GM18868 (cell line): Measurements from ENCODE around the gene C11orf21.

Experiments
- ATAC-seq: cut with Tn5 transposase; IDR thresholded peaks from one replicate; pipeline ENCODE4 v1.9.1; 2021; ENCODE audit warnings: mild to moderate bottlenecking, moderate library complexity; ENCODE audit not compliant: unreplicated experiment

The C11orf21 gene

DNA sequence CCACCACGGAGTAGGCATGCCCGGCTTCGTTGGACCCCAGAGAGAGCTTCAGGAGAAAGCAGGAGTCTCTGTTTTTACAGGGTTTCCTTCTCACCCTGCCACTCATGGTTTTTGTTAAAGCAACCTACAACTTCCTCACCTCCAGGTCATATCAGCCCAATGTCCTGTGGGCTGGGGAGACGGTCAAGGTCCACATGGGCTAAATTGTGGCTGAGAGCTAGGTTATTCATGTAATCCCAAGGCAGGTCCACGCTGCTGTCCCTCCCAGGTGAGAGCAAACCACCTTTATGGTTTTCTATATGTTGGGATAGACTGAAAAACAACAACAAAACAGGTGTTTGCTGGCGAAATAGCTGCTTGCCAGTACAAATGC, 19.6 kb upstream of the C11orf21 start:
- no peak for ATAC-seq

DNA sequence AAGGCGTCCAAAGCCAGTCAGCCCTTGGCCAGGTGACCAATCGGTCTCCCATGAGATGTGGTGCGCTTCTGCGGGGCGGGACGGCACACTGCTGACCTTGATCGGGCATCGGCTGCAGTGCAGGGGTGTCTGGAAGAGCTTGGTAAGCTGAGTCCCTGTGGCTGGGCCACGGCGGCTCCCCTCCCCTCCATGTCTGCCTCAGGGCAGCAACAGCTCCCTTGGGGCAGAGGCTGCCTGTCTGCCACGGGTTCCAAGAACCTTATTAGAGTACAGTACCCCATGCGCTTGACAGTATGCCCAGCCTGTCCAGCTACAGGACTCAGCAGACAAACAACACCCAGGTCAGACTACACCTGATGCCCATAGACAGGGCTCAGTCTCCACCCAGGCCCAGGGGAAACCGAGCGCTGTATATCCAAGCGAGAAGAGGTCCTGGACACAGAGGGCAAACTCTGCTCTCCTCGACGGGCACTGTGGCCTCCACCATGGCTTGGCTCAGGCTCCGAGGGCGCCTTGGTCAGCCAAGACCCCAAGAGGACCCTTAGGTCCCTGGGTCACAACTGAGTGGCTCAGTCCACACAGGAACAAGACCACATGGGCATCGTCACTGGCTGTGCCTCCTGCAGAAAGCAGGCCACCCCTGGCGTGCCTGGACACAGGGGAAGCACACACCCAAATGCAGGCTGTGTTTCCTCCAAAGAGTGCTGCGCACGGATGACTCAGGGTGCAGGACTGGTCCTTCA, 19.0 kb upstream of the C11orf21 start:
- ATAC-seq, result no peak

DNA sequence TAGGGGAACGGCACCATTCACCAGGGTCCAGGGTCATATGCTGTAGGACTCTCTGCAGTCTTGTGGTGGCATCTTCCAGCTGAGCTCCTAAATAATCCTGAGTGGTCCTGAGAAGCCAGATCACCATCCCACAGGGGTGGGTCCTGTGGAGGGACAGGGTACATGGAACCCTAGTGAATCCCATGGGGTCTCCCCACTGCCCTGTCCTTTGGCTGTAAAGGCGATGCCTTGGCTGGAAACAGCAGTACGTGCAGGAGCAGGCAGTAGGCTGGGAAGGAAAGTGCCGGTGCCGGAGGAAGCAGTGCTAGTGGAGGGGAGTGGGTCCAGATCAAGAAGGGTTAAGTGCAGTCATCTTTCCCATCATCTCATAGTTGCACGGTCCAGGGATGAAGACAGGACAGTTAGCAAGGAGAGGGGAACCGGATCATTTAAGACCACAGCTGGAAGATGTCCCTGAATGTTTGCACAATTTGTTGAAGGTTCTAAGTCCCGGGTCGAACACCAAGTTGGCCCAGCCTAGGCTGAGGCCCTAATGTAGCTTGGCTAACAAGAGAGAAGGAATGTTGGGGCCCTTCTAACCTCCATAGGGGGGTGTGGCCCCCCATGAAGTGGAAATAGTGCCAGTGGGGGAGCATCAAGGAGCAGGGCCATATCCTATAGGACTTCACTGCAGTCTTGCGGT, 18.2 kb upstream of the C11orf21 start:
- ATAC-seq, result no peak

DNA sequence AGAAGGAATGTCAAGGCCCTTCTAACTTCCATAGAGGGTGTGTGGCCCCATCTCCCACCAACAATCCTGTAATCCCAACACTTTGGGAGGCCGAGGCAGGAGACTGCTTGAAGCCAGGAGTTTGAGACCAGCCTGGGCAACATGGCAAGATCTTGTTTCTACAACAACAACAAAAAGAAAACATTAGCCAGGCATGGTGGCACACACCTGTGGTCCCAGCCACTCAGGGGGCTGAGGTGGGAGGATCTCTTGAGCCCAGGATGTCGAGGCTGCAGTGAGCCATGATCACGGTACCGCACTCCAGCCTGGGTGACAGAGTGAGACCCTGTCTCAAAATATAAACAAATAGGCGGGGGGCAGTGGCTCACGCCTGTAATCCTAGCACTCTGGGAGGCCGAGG, 17.0 kb upstream of the C11orf21 start:
- no peak for ATAC-seq

DNA sequence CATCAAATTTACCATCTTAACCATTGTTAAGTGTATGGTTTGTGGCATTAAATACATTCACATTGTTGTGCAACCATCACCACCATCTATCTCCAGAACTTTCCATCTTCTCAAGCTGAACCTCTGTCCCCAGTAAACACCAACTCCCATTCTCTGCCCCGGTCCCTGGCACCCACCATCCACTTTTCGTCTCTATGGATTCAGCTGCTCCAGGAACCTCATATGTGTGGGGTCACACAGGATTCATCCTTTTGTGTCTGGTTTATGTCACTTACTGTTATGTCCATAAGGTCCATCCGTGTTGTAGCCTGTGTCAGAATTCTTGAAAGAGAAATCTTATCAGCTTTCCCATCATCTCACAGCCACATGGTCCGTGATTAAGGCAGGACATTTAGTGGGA, 16.4 kb upstream of the C11orf21 start:
- ATAC-seq, result no peak

DNA sequence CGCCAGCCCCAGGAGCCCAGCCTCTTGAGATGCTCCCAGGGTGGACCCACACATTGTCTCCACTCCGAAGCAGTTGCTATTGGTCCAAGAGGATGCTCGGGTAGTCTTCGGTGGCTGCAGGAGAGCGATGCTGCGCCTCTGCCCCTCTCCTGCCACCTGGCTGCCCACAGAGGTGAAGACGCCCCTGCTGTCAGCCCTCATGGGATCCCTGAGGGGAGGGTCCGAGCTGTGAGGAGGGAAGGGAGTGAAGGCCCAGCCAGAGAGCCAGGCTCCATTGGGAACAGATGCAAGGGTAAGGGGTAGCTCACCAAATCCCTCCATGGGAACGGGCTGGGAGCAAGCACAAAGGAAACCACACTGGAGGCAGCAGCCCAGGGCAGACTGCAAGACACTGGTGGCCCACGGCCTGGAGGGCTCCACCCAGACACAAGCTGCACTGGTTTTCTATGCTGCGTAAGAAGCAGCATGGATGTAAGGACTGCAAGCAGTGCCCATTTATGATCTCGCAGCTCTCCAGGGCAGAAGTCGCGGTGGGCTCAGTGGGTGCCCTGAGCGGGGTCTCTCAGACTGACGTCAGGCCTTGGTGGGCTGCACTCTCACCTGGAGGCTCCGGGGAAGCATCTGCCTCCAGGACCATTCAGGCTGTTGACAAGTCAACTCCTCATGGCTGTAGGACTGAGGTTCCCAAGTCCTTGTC, 15.8 kb upstream of the C11orf21 start:
- ATAC-seq, result no peak

DNA sequence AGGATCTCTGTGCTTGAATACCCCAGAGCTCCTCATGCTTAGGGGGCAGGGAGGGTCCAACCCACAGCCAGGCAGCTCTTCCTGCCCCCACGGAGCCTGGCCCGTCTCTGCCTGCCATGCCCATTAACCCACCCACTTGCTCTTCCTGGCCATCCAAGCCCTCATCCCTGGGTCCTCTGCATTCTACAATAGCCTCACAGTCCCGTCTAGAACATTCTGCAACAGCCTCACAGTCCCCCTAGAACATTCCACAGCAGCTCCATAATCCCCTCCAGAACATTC, 15.2 kb upstream of the C11orf21 start:
- ATAC-seq, result no peak

DNA sequence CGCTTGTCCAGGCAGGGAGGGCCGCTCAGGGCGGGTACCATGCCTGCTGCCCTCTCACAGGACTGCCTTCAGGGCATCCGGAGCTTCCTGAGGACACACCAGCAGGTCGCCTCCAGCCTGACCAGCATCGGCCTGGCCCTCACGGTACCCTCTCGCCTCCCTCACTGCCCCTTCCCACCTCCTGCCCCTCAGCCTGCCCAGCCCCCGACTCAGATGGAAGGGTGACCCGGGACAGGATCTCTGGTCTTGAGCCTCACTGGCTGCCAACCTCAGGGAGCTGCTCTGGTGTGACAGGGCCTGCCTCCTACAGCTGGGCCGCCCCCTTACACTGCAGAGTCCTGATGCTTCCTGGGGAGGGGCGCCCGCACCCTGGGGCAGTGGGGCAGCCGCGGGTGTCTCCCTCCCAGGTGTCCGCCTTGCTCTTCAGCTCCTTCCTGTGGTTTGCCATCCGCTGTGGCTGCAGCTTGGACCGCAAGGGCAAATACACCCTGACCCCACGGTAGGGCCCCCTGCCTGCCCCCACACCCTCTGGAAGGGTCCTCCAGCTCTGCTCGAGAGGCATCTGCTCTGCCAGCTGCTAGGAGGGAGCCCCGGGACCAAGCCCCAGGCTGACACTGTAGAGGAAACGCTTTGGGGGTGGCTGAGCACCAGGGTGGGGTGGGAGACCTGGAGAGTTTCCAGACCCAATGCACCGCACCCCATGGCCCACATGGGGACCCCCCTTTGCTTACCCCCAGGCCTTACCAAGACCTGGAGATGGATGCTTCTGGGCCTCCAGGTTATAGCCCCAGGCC, 14.6 kb upstream of the C11orf21 start:
- ATAC-seq, result no peak

DNA sequence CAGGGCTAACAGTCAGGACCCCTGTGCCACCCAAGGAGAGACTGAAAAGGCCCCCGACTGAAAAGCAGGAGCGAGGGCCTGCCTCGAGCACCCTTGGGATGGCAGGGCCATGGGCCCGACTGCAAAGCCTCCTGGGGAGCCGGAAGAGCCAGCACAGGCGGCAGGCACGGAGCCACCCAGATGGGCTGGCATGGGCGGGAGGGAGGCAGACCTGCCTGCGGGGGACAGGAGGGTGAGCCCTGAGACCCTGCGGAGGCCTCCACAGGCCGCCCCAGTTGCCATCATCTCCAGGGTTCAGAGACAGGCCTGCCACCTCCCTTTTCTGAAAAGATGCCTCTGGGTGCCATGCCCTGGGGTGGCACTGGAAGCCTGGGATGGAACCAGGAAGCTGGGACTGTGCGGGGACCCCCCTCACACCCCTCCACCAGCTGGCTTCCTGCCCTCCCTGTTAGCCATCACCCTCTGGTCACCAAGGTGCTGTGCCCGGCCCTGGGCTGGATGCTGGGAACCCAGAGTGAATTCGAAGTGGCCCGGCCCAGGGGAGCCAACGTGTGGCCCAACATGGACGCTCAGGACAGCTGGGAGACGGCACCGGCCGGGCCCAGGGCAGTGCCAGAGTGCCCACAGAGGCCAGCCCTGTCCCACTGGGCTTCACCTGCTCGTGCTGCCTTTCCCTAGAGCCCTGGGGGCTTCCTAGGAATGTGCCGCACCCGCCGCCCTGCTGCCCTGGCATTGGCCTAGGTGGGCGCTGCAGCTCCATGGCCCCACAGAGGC, 13.9 kb upstream of the C11orf21 start:
- ATAC-seq, result no peak

DNA sequence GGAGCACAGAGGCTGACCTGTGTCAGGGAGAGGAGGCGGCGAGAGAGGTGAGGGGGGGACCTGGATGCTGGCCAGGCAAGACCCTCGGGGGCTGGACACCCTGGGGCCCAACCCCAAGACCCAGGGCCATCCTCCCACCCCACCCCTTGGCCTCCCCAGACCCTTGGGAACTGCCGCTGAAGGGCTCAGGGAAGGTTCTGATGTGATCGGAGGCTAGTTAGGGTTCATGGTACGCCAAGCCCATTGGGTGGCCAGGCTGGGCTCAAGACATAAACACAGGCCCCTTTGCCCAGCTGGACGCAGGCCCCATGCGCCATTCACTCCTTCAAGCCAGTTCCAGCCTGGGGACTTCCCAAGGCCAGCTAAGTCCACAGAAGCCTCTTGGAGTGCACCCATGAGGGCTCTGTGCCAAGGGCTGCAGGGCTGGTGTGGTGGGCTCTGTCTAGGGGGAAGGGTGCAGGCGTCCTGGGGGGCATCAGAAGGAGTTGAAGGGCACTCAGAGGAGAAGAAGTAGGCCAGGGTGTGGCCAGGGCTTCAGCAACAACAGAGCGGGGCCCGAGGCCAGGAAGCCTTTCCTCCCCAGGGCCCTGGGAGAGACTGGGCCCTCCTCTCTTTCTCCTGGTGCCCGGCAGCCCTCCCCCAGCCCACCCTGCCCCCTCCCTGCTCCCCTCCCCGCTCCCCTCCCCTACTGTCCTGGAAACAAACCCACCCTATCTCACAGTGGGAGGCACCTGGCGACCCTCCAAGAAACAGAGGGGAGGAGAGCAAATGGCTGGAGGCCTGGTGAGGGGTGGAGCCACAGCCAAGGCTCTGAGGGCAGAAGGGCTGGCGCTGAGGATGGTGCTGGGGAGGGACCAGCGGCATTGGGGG, 13.0 kb upstream of the C11orf21 start:
- ATAC-seq, result no peak

DNA sequence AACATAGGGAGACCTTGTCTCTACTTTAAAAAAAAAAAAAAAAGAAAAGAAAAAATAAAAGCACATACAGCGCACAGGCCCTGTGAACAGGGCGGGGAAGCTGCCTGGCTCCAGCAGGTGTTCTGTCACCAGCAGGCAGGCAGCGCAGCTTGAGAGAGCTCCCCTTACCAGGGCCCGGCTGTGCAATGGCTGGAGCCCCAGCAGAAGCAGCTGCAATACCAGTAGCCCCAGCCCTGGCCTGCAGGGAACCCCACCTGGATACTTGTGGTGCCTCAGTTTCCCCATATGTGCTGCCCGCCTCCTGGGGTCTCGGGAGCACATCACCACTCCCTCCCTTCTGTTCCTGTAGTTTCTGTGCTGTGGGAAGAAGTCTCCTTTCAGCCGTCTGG, 12.4 kb upstream of the C11orf21 start:
- no peak for ATAC-seq

DNA sequence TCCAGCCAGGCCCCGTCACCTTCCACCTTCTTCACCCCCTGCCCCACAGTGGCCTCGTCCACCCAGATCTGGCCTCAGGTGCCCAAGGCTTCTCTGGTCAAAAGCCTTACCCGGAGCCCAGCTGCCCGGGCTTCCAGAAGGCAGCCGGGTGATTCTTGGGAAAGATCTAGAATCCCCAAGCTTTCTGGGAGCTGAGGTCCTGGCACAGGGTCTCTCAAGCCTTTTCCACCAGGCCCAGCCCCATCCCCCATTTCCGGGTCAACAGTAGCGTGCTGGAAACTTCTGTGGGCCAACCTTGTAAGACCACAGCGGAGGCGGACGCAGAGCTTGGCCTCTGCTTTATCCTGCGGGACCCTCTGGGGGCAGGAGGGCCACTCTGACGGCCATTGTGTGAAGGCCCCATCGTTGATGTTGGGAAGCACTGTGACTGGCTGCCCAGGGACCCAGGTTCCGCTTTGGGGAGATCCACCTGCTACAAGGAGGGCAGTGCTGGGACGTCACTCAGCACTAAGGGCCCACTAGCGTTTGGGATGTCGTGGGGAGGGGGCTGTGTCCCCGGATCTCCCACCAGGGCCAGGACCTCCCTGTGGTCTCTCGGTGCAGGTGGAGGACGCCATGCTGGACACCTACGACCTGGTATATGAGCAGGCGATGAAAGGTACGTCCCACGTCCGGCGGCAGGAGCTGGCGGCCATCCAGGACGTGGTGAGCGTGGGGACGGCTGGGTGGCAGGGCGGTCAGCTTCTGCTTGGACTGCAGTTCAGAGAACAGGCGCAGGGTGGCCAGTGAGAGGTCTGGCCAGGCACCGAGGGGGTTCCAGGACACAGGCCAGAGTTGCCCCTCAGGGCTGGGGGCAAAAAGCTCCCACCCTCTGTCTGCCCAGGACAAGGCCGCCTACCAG, 11.6 kb upstream of the C11orf21 start:
- no peak for ATAC-seq

DNA sequence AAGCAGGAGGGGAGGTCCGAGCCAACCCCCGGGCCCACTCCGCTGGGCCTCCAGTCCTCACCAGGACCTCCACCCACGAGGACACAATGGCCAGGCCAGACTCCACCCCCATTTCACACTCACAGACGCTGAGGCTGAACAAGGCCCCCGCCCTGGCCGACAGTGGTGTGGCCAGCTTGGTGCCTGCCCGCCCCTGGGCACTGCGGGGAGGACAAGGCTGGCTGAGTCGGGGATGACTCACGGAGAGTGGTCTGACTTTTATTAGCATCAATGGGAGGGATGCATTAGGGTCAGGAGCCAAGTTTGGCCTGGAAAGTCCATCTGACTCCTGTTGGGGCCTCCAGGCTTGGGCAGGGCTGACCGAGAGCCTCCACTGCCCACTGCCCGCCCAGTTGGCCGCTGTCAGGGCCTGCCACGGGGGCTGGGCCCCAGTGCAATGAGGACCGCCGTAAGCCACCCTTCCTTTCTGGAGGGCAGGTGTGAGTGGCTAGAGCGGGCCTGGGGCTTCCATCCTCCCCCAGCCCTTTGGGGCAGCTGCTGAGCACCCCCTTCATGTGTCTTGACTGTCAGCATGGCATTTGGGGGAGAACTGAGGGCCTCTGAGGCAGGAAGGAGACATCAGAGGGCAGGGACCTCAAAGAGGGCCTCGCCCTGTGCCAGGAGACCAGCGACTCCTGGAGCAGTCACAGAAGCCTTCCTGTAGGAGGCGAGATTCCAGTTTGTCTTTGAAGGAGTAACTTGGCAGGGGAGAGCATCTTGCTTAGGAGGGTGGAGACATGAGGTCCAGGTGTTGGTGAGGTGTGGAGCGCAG, 10.7 kb upstream of the C11orf21 start:
- no peak for ATAC-seq

DNA sequence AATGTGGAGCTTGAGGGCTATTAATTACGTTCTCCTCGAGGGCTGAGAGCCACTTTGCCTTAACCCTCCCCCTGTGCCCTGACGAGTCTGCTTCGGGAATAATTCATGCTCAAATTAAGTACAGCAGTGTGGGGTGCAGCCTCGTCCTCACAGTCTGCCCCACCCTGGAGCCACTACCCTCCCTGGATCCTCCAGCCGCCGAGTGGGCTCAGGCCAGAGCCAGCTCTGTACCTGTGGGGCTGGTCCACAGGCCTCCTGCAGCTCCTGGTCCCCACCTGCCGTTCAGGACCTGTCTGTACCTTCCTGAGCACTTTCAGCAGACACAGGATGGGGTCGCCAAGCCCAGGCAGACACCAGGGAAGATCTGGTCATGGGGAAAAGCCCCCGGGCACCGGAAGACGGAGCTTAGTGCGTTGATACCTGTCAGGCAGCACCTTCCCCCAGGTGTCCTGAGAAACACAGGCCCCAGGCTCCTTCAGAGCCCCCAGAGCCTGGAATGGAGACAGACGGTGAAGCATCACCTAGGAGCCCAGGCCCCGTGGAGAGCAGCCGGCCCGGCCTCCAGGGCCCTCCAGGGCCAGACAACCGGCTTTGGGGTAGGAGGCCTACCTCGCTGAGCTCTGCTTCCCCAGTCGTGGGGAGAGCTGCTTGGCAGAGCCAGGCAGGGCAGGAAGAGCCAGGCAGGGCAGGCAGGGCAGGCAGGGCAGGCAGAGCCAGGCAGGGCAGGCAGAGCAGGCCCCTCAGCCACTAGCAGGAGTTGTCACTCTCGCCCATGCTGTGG, 9.8 kb upstream of the C11orf21 start:
- ATAC-seq, result no peak

DNA sequence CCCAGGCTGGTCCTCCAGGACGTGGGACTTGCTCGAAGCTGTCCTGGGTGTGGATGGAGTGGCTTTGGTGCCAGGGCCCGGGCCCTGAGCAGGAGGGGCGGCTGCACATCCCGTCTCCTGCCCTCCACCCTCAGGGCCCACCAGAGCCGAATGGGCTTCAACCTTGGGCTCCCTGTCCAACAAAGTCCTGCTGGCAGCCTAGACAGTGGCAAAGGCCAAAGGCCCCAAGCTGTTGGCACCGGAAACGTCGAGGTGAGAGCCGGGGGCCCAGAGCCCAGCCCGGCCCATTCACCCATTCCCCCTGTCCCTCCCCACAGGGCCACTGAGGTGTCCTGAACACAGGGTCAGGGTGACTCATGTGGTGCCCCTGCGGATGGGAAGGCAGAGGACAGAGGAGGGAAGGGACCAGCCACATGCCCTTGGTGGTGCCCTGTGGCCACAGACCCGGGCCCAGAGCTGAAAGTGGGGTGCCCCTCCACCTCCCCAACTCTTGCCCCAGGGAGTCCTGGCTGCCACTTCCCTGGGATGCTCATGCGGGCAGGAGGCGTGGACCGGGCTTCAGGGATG, 9.2 kb upstream of the C11orf21 start:
- no peak for ATAC-seq

DNA sequence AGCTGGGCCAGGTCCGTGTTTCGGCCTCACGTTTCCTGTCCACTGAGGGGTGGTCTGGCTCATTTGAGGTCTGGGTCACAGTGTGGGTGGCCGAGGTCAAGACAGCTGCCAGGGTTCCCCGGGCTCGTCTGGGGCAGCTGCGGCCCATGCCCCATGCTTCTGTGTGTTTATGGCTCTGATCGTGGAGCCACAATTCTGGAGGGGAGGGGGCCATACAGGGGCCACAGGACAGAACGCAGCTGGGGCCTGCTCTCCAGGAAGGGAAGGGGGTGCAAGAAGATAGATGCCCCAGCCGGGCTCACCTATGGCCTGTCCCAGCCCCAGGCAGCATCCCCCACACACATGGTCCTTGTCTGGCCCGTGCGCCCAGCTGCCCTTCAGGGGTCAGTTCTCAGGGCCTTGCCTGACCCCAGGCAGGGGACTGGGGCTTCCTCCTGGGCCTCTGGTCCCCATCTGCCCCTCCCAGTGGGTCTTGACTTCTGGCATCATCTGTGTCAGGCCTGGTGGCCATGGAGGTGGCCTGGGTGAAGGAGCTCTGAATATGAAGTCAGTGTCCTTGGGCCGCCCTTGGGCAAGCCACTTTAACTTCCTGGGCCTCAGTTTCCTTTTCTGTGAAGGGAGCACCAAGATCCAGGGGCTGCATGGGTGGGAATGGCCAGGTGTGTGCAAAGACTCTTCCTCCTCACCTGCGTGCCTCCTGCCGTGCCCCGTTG, 8.5 kb upstream of the C11orf21 start:
- ATAC-seq, result no peak
